Measurements from ENCODE around the gene NPAS3.

GRCh38 chr14:33061667-33062325 lies 123.1 kb downstream of the NPAS3 start:
- TF ChIP-seq, protein P1, sequence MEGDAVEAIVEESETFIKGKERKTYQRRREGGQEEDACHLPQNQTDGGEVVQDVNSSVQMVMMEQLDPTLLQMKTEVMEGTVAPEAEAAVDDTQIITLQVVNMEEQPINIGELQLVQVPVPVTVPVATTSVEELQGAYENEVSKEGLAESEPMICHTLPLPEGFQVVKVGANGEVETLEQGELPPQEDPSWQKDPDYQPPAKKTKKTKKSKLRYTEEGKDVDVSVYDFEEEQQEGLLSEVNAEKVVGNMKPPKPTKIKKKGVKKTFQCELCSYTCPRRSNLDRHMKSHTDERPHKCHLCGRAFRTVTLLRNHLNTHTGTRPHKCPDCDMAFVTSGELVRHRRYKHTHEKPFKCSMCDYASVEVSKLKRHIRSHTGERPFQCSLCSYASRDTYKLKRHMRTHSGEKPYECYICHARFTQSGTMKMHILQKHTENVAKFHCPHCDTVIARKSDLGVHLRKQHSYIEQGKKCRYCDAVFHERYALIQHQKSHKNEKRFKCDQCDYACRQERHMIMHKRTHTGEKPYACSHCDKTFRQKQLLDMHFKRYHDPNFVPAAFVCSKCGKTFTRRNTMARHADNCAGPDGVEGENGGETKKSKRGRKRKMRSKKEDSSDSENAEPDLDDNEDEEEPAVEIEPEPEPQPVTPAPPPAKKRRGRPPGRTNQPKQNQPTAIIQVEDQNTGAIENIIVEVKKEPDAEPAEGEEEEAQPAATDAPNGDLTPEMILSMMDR (IDR thresholded peaks at IDR 0.05; ENCODE audit: low read depth, low read length, missing input control) = no peak
- TF ChIP-seq TAF1 (conservative IDR thresholded peaks at IDR 0.05) = no peak
- TF ChIP-seq GABPA (IDR thresholded peaks at IDR 0.05 in 1 of 2, conservative IDR thresholded peaks at IDR 0.05 in 1 of 2) = no peak
- TF ChIP-seq YY1 (IDR thresholded peaks at IDR 0.05) = no peak
- no peak for TF ChIP-seq ATF3 (IDR thresholded peaks at IDR 0.05)

Data from liver (tissue), 3 donors.